ENCODE results near the gene CABP2.
"Not testable (repeated sequence)": the region's sequence is repeated elsewhere in the genome, so short reads cannot be mapped to it uniquely, and the experiment has no call there.

Gene CABP2

GRCh38 chr11:67482275-67482826, 40.9 kb downstream of the CABP2 start:
- H3K4me3 ChIP-seq (ENCODE audit: insufficient read depth, low read depth, low read length, poor library complexity, severe bottlenecking) = peak overlapping the region; percentile 58
- peaks cover 5% of the 10 kb centered on the region for H3K36me3 ChIP-seq (ENCODE audit: control insufficient read depth, insufficient read depth, low read length)
- H3K4me1 ChIP-seq (ENCODE audit: control insufficient read depth, insufficient read depth, low read length, poor library complexity, severe bottlenecking) = peaks cover 44% of the 10 kb centered on the region
- peak overlapping the region; percentile 86 for H3K27ac ChIP-seq (ENCODE audit: insufficient read depth, low read length, poor library complexity, severe bottlenecking)
- no peak for DNase-seq
- H3K27me3 ChIP-seq (replicated peaks; ENCODE audit: control insufficient read depth, insufficient read depth, low read length, poor library complexity, severe bottlenecking) = no peaks in the 10 kb centered on the region
- no peaks in the 10 kb centered on the region for H3K9me3 ChIP-seq (ENCODE audit: control insufficient read depth, low read length)

DNA sequence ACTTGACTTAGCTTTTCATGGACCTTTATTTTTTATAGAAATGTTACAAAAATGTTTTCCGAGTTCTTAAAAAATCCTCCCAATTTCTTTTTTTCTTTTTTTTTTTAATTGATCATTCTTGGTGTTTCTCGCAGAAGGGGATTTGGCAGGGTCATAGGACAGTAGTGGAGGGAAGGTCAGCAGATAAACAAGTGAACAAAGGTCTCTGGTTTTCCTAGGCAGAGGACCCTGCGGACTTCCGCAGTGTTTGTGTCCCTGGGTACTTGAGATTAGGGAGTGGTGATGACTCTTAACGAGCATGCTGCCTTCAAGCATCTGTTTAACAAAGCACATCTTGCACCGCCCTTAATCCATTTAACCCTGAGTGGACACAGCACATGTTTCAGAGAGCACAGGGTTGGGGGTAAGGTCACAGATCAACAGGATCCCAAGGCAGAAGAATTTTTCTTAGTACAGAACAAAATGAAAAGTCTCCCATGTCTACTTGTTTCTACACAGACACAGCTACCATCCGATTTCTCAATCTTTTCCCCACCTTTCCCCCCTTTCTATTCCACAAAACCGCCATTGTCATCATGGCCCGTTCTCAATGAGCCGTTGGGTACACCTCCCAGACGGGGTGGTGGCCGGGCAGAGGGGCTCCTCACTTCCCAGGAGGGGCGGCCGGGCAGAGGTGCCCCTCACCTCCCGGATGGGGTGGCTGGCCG, 45.7 kb downstream of the CABP2 start:
- not testable (repeated sequence) for H3K4me3 ChIP-seq (ENCODE audit: insufficient read depth, low read depth, low read length, poor library complexity, severe bottlenecking)

DNA sequence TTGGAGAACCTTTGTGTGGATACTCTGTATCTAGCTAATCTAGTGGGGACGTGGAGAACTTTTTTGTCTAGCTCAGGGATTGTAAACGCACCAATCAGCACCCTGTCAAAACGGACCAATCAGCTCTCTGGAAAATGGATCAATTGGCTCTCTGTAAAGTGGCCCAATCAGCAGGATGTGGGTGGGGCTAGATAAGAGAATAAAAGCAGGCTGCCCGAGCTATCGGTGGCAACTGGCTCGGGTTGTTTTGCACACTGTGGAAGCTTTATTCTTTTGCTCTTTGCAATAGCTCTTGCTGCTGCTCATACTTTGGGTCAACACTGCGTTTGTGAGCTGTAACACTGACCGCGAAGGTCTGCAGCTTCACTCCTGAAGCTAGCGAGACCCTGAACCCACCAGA, 46.6 kb downstream of the CABP2 start:
- H3K27ac ChIP-seq (ENCODE audit: insufficient read depth, low read length, poor library complexity, severe bottlenecking); H3K36me3 ChIP-seq (ENCODE audit: control insufficient read depth, insufficient read depth, low read length); H3K4me3 ChIP-seq (ENCODE audit: insufficient read depth, low read depth, low read length, poor library complexity, severe bottlenecking); H3K4me1 ChIP-seq (ENCODE audit: control insufficient read depth, insufficient read depth, low read length, poor library complexity, severe bottlenecking); DNase-seq; H3K27me3 ChIP-seq (replicated peaks; ENCODE audit: control insufficient read depth, insufficient read depth, low read length, poor library complexity, severe bottlenecking); H3K9me3 ChIP-seq (ENCODE audit: control insufficient read depth, low read length): not testable (repeated sequence)

More for the DNA sequence above, 45.7 kb downstream of the CABP2 start:
- H3K9me3 ChIP-seq (ENCODE audit: control insufficient read depth, low read length); H3K27ac ChIP-seq (ENCODE audit: insufficient read depth, low read length, poor library complexity, severe bottlenecking); H3K27me3 ChIP-seq (replicated peaks; ENCODE audit: control insufficient read depth, insufficient read depth, low read length, poor library complexity, severe bottlenecking); DNase-seq; H3K36me3 ChIP-seq (ENCODE audit: control insufficient read depth, insufficient read depth, low read length); H3K4me1 ChIP-seq (ENCODE audit: control insufficient read depth, insufficient read depth, low read length, poor library complexity, severe bottlenecking): not testable (repeated sequence)

GRCh38 chr11:67472882-67473281, 50.4 kb downstream of the CABP2 start:
- Histone ChIP-seq H3K36me3 (ENCODE audit: control insufficient read depth, insufficient read depth, low read length) (no peaks in the 10 kb centered on the region), H3K4me3 (ENCODE audit: insufficient read depth, low read depth, low read length, poor library complexity, severe bottlenecking) (no peak overlapping the region), H3K4me1 (ENCODE audit: control insufficient read depth, insufficient read depth, low read length, poor library complexity, severe bottlenecking) (peaks cover 14% of the 10 kb centered on the region), H3K9me3 (ENCODE audit: control insufficient read depth, low read length) (no peaks in the 10 kb centered on the region), H3K27me3 (replicated peaks; ENCODE audit: control insufficient read depth, insufficient read depth, low read length, poor library complexity, severe bottlenecking) (no peaks in the 10 kb centered on the region), H3K27ac (ENCODE audit: insufficient read depth, low read length, poor library complexity, severe bottlenecking) (no peak overlapping the region)
- DNase-seq = no peak

DNA sequence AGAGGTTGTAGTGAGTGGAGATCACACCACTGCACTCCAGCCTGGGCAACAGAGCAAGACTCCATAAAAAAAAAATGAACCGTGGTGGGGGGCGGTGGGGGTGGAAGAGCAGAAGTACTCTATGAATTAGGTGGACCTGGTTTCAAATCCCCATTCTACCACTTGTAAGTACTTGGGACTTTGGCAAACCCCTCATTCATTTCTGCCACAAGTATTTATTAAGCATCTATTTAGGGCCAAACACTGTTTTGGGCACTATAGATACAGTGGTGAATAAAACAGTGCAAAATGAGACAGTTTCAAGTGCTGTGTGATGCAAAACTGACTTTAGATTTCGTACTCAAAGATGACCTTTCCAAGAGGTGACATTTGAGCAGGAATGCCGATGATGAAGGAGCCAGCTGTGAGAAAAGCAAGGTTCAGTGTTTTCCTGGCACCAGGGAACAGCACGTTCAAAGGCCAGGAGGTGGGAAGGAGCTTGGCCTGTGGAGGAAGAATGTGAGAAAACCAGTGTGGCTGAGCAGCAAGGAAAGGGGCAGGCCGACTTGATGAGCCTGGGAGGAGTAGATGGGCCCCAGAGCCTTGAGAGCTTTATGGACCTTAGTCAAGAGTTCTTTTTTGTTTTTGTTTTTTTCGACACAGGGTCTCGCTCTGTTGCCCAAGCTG, 52.8 kb downstream of the CABP2 start:
- Histone ChIP-seq H3K36me3 (ENCODE audit: control insufficient read depth, insufficient read depth, low read length) (no peaks in the 10 kb centered on the region), H3K4me3 (ENCODE audit: insufficient read depth, low read depth, low read length, poor library complexity, severe bottlenecking) (no peak overlapping the region), H3K27me3 (replicated peaks; ENCODE audit: control insufficient read depth, insufficient read depth, low read length, poor library complexity, severe bottlenecking) (no peaks in the 10 kb centered on the region), H3K4me1 (ENCODE audit: control insufficient read depth, insufficient read depth, low read length, poor library complexity, severe bottlenecking) (peaks cover 27% of the 10 kb centered on the region), H3K27ac (ENCODE audit: insufficient read depth, low read length, poor library complexity, severe bottlenecking) (no peak overlapping the region), H3K9me3 (ENCODE audit: control insufficient read depth, low read length) (no peaks in the 10 kb centered on the region)
- DNase-seq = no peak

DNA sequence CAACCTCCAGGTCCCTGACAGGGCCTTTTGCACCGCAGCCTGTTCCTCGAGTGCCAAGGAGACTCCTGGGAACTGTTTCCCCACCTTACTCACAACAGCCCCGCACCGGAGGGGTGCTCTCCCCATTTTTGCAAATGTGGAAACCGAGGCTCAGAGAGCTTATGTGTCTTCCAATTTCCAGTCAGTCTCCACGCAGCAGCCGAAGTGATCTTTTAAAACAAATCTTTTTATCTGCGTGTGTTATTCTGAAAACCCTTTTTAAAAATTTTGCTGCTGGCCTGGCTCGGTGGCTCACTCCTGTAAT, 53.8 kb downstream of the CABP2 start:
- Histone ChIP-seq H3K27ac (ENCODE audit: insufficient read depth, low read length, poor library complexity, severe bottlenecking) (peak overlapping the region; percentile 79), H3K27me3 (replicated peaks; ENCODE audit: control insufficient read depth, insufficient read depth, low read length, poor library complexity, severe bottlenecking) (no peaks in the 10 kb centered on the region), H3K36me3 (ENCODE audit: control insufficient read depth, insufficient read depth, low read length) (no peaks in the 10 kb centered on the region), H3K4me3 (ENCODE audit: insufficient read depth, low read depth, low read length, poor library complexity, severe bottlenecking) (peak overlapping the region; percentile 75), H3K9me3 (ENCODE audit: control insufficient read depth, low read length) (no peaks in the 10 kb centered on the region), H3K4me1 (ENCODE audit: control insufficient read depth, insufficient read depth, low read length, poor library complexity, severe bottlenecking) (peaks cover 34% of the 10 kb centered on the region)
- DNase-seq = no peak
